HG02938 (cell line): ENCODE measurements around the gene DHRS13.
"Not testable (repeated sequence)": the region's sequence is repeated elsewhere in the genome, so short reads cannot be mapped to it uniquely, and the experiment has no call there.

Experiments used
- ATAC-seq: cut with Tn5 transposase; IDR thresholded peaks from one replicate; pipeline ENCODE4 v1.9.1; 2021; ENCODE audit warnings: mild to moderate bottlenecking, moderate library complexity; ENCODE audit not compliant: unreplicated experiment

The DHRS13 gene

DNA sequence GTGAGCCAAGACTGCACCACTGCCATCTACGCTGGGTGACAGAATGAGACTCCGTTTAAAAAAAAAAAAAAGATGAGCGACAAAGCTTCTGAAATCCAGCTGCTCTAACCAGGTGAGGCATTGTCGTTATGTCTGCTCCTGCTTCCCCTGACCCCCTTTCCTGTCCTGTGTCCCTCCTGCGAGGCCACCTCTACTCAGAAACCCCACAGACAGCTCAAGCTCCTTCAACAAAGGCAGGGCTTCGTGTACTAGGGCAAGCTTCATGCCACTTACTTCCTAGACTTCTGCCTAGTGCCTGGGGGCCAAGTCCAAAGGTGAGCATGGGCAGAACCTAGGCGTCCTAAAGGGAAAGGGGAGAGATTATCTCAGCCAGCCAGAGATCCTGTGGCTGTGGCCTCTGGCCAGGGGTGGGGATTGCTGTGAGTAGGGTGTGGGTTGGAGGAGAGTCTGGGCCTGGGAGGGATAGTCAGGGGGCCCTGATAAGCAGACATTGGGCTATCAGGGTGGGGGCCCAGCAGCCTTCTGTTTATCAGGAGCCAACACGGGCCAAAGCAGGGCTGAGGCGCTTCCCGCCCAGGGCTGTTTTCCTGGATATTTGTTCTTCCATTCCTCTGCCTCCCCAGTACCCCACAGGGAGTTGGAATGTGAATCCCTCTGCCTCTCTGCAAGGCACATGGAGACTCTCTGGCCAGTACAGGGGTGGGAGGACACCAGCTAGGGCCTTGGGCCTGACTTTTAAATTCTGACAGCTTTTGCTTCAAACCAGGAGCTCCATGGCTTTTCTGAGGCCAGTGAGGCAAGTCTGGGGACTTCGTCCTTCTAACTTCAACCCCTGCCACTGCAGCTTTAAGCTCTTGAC is 37.7 kb downstream of the DHRS13 start:
- no peak for ATAC-seq

DNA sequence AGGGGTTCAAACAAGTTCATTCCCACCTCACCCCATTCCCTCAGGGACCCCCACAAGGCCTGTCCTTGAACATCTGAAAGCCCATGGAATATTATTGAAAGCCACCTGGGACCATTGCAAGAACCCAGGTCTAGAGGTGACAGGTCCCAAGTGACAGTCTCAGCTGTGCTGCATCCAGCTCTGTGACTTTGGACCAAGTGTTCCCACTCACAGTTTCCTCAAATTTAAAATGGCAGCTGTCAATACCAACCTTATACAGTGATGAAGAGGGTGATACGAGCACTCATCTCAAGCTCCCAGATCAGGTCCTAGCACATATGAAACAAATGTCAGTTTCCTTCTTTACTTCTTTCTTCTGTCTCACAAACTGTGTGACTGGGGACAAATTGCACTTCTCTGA is 38.9 kb downstream of the DHRS13 start:
- no peak for ATAC-seq

DNA sequence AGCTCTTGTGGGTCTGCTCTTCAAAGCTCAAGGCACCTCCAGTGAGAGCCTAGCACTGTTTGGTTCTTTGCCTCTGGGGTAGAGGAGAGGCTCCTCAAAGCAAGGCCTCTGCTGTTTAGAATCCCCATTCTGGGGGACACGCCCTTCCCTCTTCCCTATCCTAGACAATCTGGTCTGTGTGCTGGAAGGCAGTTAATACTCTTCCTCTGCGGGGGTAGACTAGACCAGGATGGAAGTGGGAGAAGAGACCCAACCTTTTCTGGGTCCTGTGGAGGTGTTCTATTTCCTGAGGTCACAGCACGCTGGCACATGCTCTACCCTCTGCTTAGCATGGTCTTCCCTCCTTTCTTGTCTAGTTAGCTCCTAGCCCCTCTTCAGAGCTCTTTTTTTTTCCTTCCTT is 40.3 kb downstream of the DHRS13 start:
- ATAC-seq, result no peak

DNA sequence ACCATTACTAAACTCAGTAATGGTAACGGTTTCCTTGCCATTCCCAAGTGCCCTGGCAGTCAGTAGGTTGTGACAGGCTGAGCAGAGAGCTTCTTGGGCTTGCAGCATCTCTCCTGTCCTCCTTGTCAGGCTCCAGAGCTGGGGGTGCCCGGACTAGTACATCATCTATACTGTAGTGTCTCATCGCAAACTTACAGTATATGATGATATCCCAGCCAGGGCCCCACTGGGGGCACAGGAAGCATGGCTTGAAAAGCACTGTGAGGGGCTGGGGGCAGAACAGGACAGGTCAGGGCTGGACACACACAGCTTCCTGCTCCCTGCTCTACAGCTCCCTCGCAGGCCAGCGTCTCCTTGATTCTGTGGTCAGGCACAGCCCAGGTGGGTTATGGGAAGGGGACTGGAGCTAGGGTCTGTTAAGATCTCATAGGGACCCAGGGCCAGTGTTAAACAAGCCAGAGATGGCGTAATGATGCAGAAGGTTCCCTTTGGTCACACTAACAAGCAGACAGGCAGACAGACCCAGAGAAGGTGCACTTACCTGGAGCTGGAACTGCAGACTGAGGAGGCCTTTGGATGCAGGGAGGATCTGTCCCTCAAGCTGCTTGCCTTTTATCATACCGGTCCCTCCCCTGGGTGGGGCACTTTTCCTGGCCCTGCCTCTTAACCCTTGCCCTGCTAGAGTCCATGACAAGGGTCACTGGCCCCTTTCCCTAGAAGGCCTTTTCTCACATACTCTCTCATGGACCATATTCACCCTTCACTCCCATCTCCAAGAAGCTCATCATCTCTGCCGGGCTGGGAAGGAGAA is 41.3 kb downstream of the DHRS13 start:
- ATAC-seq, result no peak

DNA sequence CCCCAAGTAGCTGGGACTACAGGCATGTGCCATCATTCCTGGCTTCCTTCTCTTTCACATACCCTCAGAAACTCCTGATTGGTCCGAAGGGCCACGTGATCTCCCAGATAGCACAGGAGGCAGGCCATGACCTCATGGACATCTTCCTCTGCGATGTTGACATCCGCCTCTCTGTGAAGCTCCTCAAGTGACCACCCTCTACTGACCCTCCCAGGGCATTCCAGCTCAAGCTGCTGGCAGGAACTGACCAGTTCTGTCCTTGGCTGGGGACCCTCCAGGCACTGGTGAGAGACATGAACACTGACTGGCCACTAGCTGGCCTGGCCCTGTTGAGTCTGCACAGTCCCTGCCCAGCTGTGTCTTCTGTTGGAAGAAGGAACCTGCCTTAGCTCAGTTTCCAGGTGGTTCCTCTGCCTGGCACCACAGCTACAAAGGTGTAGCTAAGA is 42.5 kb downstream of the DHRS13 start:
- no peak for ATAC-seq

DNA sequence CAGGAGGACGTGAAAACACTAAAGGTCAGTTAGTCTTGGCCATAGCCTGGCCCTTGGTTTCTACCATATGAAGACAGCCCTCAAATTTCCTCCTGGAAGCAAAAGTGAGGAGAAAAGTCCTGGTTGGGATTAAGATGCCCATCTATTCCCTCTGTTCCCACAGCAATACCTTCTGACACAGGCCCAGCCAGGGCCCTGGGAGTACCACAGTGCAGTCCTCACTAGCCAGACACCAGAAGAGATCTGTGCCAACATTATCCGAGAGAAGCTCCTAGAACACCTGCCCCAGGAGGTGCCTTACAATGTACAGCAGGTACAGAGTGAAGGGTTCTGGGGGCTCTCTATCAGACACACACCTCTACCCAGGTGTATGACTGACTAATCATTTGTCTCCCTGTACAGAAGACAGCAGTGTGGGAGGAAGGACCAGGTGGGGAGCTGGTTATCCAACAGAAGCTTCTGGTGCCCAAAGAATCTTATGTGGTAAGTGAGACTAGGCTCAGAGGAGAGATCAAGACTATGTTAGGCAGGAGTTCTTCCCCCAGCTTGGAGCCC is 44.0 kb downstream of the DHRS13 start:
- ATAC-seq, result no peak

DNA sequence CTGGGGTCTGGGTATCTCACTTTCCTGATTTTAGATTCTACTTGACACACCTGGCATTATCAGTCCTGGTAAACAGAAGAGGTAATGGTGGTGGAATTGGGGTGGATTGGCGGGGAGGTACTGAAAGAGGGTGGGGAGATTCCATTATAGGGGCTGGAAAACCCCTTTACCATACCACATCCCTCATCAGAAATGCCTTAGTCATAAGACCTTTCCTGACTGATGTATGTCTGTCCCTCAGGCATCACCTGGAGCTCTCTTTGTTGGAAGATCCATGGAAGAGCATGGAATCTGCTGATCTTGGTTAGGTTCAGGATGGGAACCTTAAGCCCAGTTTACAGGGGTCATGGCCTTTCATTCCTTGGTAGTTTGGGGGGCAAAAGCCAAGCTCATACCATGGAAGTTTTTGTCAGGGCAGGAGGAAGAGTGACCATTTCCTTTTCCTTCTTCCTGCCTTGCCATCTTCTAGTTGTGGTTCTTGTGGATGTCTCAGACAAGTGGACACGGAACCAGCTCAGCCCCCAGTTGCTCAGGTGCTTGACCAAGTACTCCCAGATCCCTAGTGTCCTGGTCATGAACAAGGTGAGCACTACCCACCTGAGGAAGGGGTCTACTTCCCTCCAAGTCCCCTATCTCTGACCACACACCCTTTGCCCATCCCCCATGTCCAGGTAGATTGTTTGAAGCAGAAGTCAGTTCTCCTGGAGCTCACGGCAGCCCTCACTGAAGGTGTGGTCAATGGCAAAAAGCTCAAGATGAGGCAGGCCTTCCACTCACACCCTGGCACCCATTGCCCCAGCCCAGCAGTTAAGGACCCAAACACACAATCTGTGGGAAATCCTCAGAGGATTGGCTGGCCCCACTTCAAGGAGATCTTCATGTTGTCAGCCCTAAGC is 44.7 kb downstream of the DHRS13 start:
- ATAC-seq, result no peak

DNA sequence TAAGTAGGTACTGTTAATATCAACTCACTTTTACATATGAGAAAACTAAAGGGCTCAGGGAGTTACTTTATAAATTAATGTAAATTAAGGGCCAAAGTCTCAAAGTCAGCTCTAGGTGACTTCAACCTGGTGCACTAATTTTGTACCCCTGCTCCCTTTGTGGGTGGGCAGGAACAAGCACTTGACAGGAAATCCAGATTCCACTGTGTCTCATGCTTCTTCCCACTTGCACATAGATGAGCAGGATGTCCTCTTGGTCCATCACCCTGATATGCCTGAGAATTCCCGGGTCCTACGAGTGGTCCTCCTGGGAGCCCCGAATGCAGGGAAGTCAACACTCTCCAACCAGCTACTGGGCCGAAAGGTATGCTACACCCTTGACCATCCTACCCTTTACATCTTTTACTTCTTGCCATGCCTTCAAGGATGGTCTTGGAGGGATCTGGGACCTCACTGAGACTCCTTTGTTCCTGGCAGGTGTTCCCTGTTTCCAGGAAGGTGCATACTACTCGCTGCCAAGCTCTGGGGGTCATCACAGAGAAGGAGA is 46.8 kb downstream of the DHRS13 start:
- no peak for ATAC-seq

DNA sequence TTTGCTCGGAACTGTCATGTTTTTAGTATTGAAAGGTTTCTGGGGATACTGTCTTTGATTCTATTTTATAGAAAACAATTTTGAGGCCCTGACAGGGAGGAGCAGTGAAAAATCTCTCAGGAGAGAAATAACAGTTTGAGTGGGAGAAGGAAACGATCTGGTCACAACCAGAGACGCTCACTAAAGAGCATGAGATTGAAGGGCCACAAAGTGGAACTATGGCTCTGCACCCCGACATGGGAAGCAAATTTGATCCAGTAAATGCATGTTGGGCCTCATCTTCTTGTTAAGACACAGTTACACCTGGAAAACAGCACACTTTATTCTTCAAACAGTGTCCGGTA is 47.6 kb downstream of the DHRS13 start:
- ATAC-seq, result no peak

DNA sequence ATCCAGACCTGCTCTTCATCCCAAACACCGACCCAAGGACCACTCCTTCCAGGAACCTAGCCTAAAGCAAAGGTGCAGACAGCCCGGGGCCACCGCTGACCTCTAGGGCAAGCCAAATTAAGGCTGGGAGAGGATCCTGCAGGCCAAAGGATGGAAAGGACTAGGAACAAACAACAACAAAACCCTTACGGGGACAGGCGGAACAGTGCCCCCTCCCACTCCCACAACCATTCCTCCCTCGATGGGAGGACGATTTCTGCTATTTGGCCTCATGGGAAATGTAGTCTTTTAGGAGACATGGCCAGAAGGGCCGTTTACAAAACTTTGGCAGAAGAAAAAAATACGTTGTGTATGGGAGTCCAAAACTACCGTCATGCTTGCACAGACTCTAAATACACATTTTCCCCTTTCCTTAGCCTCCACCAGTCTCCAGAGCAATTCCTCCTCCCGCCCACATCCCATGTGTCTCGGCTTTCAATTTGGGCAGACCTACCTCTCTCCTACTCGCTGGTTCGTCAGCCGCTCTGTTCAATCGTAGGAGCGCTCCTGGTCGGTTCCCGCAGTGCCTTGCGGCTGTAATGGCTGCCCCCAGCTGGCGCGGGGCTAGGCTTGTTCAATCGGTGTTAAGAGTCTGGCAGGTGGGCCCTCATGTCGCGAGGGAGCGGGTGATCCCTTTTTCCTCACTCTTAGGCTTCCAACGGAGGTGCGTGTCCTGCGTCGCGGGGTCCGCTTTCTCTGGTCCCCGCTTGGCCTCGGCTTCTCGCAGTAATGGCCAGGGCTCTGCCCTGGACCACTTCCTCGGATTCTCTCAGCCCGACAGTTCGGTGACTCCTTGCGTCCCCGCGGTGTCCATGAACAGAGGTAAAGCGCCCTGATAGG is 48.2 kb downstream of the DHRS13 start, which contains the start of gene ERAL1:
TSS of gene ERAL1 (plus strand) at position 560 of the 879 bp plus-strand sequence. CDS start at position 579, 19 bp downstream.
- ATAC-seq, result peak; percentile 89

DNA sequence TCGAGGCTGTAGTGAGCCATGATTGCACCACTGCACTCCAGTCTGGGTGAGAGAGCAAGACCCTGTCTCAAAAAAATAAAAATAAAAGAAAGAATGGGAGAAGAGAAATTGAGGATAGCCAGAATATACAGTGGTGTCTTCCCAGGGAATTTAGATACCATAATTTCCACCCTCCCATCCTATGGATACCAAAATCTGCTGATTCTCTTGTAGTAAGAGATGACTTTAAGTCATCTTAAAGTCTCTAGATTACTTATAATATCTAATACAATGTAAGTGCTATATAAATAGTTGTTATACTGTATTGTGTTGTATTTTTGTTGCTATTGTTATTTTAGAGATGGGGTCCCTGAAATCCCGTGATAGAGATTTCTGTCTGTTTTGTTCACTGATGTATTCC is 49.6 kb downstream of the DHRS13 start:
- no peak for ATAC-seq

DNA sequence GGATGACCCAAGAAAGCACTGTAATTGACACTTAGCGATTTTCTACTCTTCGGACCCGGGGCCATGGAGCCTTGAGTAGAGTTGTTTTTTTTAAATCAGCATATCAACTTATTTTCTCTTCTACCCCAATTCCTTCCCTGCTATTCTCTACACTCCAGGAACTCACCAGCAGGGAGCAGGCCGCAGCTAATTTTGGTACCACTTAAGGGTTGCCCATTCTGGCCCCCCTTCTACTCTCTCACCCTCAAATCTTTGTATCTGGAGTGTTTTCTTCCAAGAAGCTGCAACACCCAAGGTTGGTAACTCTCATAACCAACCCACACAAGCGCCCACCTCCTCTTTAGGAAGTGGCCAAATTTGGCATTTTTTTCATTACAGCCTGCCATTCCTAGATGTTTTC is 53.6 kb downstream of the DHRS13 start:
- ATAC-seq, result no peak

DNA sequence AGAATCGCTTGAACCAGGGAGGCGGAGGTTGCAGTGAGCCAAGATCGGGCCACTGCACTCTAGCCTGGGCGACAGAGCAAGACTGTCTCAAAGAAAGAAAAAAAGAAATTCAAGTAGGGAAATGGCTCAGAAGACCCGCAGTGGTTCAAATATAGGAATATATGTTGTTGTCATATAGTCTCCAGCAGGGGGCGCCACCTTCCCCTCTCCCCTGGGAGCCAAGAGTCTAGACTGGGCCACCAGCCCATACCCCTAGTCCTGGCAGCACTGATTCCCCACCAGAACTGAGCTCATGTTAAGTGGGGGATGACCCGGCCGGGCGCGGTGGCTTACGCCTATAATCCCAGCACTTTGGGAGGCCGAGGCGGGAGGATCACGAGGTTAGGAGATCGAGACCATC is 54.2 kb downstream of the DHRS13 start:
- ATAC-seq, result not testable (repeated sequence)
